ENCODE results near the gene MMP2. TPM values are rescaled to one million over a fixed set of nuclear protein-coding genes. Genes with fewer than 3 reads are reported as not detected.

MMP2 gene
- total RNA-seq, 2 experiments from 2014 or later = not detected

GRCh38 chr16:55477736-55478135 is 1.3 kb upstream of the MMP2 start:
- Mint-ChIP-seq H3K27ac (no peak overlapping the region), H3K27me3 (peaks cover 47% of the 10 kb centered on the region), H3K4me3 (no peak overlapping the region), H3K36me3 (no peaks in the 10 kb centered on the region), H3K4me1 (no peaks in the 10 kb centered on the region), H3K9me3 (no peaks in the 10 kb centered on the region)
- no peak for DNase-seq

DNA sequence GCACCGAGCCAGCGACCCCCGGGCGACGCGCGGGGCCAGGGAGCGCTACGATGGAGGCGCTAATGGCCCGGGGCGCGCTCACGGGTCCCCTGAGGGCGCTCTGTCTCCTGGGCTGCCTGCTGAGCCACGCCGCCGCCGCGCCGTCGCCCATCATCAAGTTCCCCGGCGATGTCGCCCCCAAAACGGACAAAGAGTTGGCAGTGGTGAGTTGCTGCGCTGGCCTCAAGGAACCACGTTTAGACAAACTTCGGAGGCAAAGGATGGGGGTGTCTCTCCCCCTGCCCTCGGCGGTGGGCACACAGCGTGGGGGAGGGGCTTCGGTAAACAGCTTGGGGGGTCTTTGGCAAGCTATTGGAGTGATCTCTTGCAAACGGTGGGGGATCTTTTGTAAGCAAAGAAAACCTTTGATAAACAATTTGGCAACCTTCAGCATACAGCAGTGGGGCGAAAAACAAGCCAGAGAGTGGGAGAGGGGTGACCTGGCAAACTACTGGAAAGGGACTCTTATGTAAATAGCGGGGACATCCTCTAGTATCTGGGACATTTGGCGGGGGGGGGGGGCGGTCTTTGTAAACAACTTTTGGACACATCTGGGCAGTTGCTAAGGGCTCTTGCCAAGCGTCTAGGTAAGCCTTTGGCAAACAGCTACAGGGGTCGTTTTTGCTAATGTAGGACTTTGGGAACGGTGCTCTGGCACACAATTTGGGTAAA is 587 bp downstream of the MMP2 start:
- H3K4me3 Mint-ChIP-seq = no peak overlapping the region
- peaks cover 41% of the 10 kb centered on the region for H3K27me3 Mint-ChIP-seq

DNA sequence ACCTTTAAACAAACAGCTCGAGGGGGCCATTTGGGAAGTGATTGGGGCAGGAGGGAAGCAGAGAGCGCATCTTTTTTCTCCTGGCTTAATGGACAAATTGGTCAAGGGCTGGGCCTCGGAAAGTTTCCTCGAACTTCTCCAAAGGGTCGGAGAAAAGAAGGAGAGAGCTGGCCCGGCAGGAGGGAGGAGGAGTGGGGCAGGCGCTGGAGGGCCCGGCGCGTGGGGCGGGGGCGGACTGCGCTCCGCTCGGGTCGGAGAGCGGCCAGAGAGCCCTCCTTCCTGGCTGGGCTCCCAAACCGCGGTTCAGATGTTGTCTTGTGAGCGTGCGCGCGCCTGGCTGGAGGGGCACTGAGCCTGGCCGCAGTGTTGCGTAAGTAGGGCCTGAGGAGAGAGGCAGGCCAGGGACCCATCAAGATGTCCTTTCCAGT is 1.2 kb downstream of the MMP2 start:
- no peaks in the 10 kb centered on the region for H3K36me3 Mint-ChIP-seq
- peaks cover 41% of the 10 kb centered on the region for H3K27me3 Mint-ChIP-seq
- no peaks in the 10 kb centered on the region for H3K9me3 Mint-ChIP-seq
- H3K4me1 Mint-ChIP-seq = no peaks in the 10 kb centered on the region
- no peak overlapping the region for H3K27ac Mint-ChIP-seq
- H3K4me3 Mint-ChIP-seq = no peak overlapping the region
- no peak for DNase-seq

More for the DNA sequence above, 587 bp downstream of the MMP2 start:
- no peak for DNase-seq
- Mint-ChIP-seq H3K36me3 (no peaks in the 10 kb centered on the region), H3K27ac (no peak overlapping the region), H3K9me3 (no peaks in the 10 kb centered on the region), H3K4me1 (no peaks in the 10 kb centered on the region)

- H3K4me1 Mint-ChIP-seq = no peaks in the 10 kb centered on the region
- no peak overlapping the region for H3K27ac Mint-ChIP-seq
- H3K36me3 Mint-ChIP-seq = no peaks in the 10 kb centered on the region
- no peaks in the 10 kb centered on the region for H3K9me3 Mint-ChIP-seq
- no peak overlapping the region for H3K4me3 Mint-ChIP-seq
- no peak for DNase-seq
- peaks cover 41% of the 10 kb centered on the region for H3K27me3 Mint-ChIP-seq
Measured at GRCh38 chr16:55481023-55481422, 2.0 kb downstream of the MMP2 start.

DNA sequence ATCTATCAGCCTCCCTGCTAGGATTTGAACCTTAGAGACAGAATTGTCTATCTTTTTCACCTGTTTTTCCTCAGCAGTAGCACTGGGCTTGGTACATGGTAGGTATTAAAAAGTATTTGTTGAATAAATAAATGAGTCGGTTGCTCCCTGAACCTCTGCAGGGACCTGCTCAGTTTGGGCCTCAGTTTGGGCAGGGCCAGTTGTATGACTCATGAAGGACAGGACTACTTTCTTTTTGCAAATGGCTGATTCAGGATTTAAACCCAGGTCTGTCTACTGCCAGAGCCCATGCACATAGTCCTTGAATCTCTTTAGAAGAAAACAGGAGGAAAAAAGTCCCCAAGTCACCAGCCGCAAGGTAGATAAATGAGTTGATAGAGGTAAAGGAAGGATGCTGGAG is 3.1 kb downstream of the MMP2 start:
- no peak overlapping the region for H3K4me3 Mint-ChIP-seq
- no peak overlapping the region for H3K27ac Mint-ChIP-seq
- no peaks in the 10 kb centered on the region for H3K36me3 Mint-ChIP-seq
- no peaks in the 10 kb centered on the region for H3K4me1 Mint-ChIP-seq
- H3K27me3 Mint-ChIP-seq = peaks cover 36% of the 10 kb centered on the region
- DNase-seq = no peak
- no peaks in the 10 kb centered on the region for H3K9me3 Mint-ChIP-seq

GRCh38 chr16:55487048-55487803 is 8.2 kb downstream of the MMP2 start:
- no peak for DNase-seq
- Mint-ChIP-seq H3K4me3 (no peak overlapping the region), H3K4me1 (no peaks in the 10 kb centered on the region), H3K9me3 (no peaks in the 10 kb centered on the region), H3K27me3 (no peaks in the 10 kb centered on the region), H3K27ac (no peak overlapping the region), H3K36me3 (no peaks in the 10 kb centered on the region)

GRCh38 chr16:55488306-55488705 is 9.3 kb downstream of the MMP2 start:
- Mint-ChIP-seq H3K4me3 (no peak overlapping the region), H3K36me3 (no peaks in the 10 kb centered on the region), H3K27ac (no peak overlapping the region), H3K27me3 (no peaks in the 10 kb centered on the region), H3K9me3 (no peaks in the 10 kb centered on the region), H3K4me1 (no peaks in the 10 kb centered on the region)
- DNase-seq = no peak

- H3K4me1 Mint-ChIP-seq = no peaks in the 10 kb centered on the region
- no peak overlapping the region for H3K4me3 Mint-ChIP-seq
- no peak for DNase-seq
- H3K9me3 Mint-ChIP-seq = no peaks in the 10 kb centered on the region
- no peak overlapping the region for H3K27ac Mint-ChIP-seq
- no peaks in the 10 kb centered on the region for H3K36me3 Mint-ChIP-seq
- H3K27me3 Mint-ChIP-seq = no peaks in the 10 kb centered on the region
Measured at GRCh38 chr16:55489119-55489955, 10.3 kb downstream of the MMP2 start.

DNA sequence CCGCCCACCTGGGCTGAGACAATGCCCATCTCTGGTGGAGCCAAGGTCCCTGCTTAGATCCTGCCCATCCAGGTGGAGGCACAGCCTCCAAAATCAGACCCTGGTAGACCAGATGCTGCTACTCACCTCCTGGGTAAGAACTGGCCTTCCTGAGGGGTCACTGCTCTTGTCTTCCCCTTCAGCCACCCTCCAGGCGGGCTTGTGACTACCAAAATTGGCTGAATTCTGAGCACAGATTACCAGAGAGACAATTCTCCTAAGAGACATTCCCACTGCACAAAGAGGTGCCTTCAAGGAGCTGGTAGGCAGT is 10.9 kb downstream of the MMP2 start:
- Mint-ChIP-seq H3K36me3 (no peaks in the 10 kb centered on the region), H3K4me3 (no peak overlapping the region), H3K27ac (no peak overlapping the region), H3K9me3 (no peaks in the 10 kb centered on the region), H3K27me3 (no peaks in the 10 kb centered on the region), H3K4me1 (no peaks in the 10 kb centered on the region)
- DNase-seq = no peak

- Mint-ChIP-seq H3K36me3 (no peaks in the 10 kb centered on the region), H3K4me3 (no peak overlapping the region), H3K27me3 (no peaks in the 10 kb centered on the region), H3K4me1 (no peaks in the 10 kb centered on the region), H3K9me3 (no peaks in the 10 kb centered on the region), H3K27ac (no peak overlapping the region)
- DNase-seq = no peak
Measured at GRCh38 chr16:55490301-55490700, 11.3 kb downstream of the MMP2 start.

DNA sequence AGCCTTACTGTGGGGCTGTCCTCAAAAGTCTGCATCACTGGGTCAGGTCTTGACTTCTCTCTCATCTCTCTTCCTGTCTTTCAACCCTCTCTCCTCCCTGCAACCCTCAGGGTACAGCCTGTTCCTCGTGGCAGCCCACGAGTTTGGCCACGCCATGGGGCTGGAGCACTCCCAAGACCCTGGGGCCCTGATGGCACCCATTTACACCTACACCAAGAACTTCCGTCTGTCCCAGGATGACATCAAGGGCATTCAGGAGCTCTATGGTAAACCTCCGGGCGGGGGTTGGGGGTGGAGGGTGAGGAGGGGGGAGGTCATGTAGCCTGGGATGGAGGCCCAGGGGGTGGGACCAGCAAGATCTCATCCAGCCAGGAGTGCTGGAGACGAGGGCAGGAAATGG is 12.7 kb downstream of the MMP2 start:
- Mint-ChIP-seq H3K4me3 (no peak overlapping the region), H3K27ac (no peak overlapping the region), H3K4me1 (peaks cover 2% of the 10 kb centered on the region), H3K36me3 (no peaks in the 10 kb centered on the region), H3K27me3 (peaks cover 3% of the 10 kb centered on the region), H3K9me3 (no peaks in the 10 kb centered on the region)
- DNase-seq = no peak

DNA sequence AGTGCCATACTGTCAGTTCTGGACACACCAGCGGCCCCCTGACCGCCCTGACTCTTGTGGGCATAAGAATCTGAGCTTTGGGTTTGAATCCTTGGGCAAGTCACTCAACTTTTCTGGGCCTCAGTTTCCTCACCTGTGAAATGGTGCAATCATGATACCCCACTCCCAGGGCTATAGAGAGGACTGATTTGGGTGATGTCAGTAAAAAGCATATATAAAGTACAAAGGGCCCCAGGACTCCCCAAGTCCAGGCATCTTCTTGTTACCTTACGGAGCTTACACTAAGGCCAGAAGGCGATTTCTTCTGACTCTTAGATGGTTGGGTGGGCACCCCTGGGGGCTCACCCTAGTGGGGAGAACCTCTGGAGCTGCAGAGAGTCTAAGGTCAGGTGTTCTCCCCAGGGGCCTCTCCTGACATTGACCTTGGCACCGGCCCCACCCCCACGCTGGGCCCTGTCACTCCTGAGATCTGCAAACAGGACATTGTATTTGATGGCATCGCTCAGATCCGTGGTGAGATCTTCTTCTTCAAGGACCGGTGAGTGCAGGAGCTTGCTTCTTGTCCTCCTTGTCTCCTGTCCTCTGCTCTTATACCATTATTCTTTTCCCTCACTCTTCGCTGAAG is 13.9 kb downstream of the MMP2 start:
- no peak for DNase-seq
- peaks cover 2% of the 10 kb centered on the region for H3K4me1 Mint-ChIP-seq
- no peak overlapping the region for H3K4me3 Mint-ChIP-seq
- no peaks in the 10 kb centered on the region for H3K9me3 Mint-ChIP-seq
- no peak overlapping the region for H3K27ac Mint-ChIP-seq
- H3K27me3 Mint-ChIP-seq = peaks cover 8% of the 10 kb centered on the region
- no peaks in the 10 kb centered on the region for H3K36me3 Mint-ChIP-seq

- peaks cover 8% of the 10 kb centered on the region for H3K27me3 Mint-ChIP-seq
- H3K4me1 Mint-ChIP-seq = peaks cover 6% of the 10 kb centered on the region
- H3K27ac Mint-ChIP-seq = no peak overlapping the region
- no peaks in the 10 kb centered on the region for H3K9me3 Mint-ChIP-seq
- no peak for DNase-seq
- no peaks in the 10 kb centered on the region for H3K36me3 Mint-ChIP-seq
- H3K4me3 Mint-ChIP-seq = no peak overlapping the region
Measured at GRCh38 chr16:55494994-55495421, 16.0 kb downstream of the MMP2 start.

DNA sequence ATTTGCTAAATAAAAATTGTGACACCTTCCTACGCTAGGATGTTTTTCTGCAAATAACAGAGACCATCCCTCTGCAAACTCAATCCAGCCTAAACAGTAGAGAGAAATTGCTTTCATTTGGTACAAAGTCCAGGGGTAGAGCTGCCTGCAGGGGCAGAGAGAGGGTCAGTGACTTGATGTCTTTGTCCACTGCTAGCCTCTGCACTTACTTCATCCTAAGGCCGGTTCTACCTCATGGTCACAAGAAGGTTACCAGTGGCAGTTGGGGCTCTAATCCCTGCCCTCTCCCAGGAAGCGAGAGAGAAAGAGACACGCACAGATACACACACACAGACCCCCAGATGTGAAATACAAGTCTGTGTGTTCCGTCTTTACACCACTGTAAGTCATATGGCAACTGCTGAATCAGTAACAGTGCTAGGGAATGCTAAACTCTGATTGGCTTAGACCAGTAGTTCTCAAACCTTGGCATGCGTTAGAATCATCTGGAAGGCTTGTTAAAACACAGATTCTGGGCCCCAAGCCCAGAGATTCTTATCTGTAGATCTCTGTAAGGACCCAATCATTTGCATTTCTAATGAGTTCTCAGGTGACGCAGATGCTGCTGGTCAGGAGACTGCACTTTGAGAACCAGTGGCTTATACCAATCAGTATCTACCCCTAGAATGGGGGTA is 16.8 kb downstream of the MMP2 start:
- H3K27me3 Mint-ChIP-seq = peaks cover 8% of the 10 kb centered on the region
- DNase-seq = no peak
- H3K36me3 Mint-ChIP-seq = no peaks in the 10 kb centered on the region
- no peak overlapping the region for H3K4me3 Mint-ChIP-seq
- H3K27ac Mint-ChIP-seq = no peak overlapping the region
- H3K4me1 Mint-ChIP-seq = peaks cover 8% of the 10 kb centered on the region
- H3K9me3 Mint-ChIP-seq = no peaks in the 10 kb centered on the region

Data from activated naive CD8-positive, alpha-beta T cell treated with anti-CD3 and anti-CD28 coated beads for 36 hours (primary cell).